Ishikawa (cell line): ENCODE measurements around the gene UQCC2.

Experiments used
- CEBPB ChIP-seq: IDR thresholded peaks from 2 replicates; pipeline ENCODE4 v1.6.1; 2012
- CREB1 ChIP-seq: IDR thresholded peaks from 2 replicates; pipeline ENCODE4 v1.6.1; 2012; ENCODE audit warnings: low read depth
- EGR1 ChIP-seq: IDR thresholded peaks from 2 replicates; pipeline ENCODE4 v1.6.1; 2012
- EP300 ChIP-seq: IDR thresholded peaks from 2 replicates; pipeline ENCODE4 v1.6.1; 2012; ENCODE audit warnings: borderline replicate concordance
- FOXM1 ChIP-seq: IDR thresholded peaks from 2 replicates; pipeline ENCODE4 v1.6.1; 2012; ENCODE audit warnings: low read depth, borderline replicate concordance
- NFIC ChIP-seq: IDR thresholded peaks from 2 replicates; pipeline ENCODE4 v1.6.1; 2012
- RAD21 ChIP-seq: IDR thresholded peaks from 2 replicates; pipeline ENCODE4 v1.6.1; 2012; ENCODE audit warnings: low read depth
- REST ChIP-seq: IDR thresholded peaks from 2 replicates; pipeline ENCODE4 v1.6.1; 2012; ENCODE audit warnings: low read depth, mild to moderate bottlenecking
- TAF1 ChIP-seq: IDR thresholded peaks from 2 replicates; pipeline ENCODE4 v1.6.1; 2012; ENCODE audit warnings: low read depth, mild to moderate bottlenecking
- TCF12 ChIP-seq: IDR thresholded peaks from 2 replicates; pipeline ENCODE4 v1.6.1; 2012; ENCODE audit warnings: low read depth
- TEAD4 ChIP-seq: IDR thresholded peaks from 2 replicates; pipeline ENCODE4 v1.6.1; 2012
- YY1 ChIP-seq: IDR thresholded peaks from 2 replicates; pipeline ENCODE4 v1.6.1; 2012; ENCODE audit warnings: low read depth
- ZBTB7A ChIP-seq: IDR thresholded peaks from 2 replicates; pipeline ENCODE4 v1.6.1; 2012; ENCODE audit warnings: low read depth
- TF ChIP-seq, protein P1 (sequence below): IDR thresholded peaks from 2 replicates; pipeline ENCODE4 v1.6.1; 2012
- TF ChIP-seq, protein P2 (sequence below): IDR thresholded peaks from 2 replicates; pipeline ENCODE4 v1.6.1; 2012

UQCC2 gene

GRCh38 chr6:33690766-33691165 is 20.7 kb downstream of the UQCC2 start:
- no peak for TF ChIP-seq EGR1
- no peak for TF ChIP-seq CREB1
- TF ChIP-seq FOXM1, result no peak
- no peak for TF ChIP-seq TAF1
- TF ChIP-seq TEAD4, result no peak
- TF ChIP-seq CEBPB, result no peak
- no peak for TF ChIP-seq REST
- TF ChIP-seq ZBTB7A, result no peak
- TF ChIP-seq RAD21, result no peak

DNA sequence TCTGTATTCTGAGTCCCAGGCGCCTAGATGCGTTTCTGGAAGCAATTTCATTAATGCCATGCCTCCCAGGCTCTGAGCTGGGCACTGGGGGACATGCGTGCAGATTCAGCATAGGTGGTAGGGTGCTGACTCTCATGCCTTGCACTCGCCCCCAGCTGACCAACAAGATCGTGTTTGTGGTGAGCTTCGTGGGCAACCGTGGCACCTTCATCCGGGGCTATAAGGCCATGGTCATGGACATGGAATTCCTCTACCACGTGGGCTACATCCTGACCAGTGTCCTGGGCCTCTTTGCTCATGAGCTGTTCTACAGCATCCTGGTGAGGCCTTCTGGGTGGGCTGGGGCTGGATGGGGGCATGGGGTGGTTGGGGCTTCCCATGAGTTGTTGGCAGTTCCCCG is 21.6 kb downstream of the UQCC2 start:
- no peak for TF ChIP-seq EGR1
- no peak for TF ChIP-seq TCF12
- TF ChIP-seq NFIC, result no peak
- TF ChIP-seq RAD21, result no peak
- TF ChIP-seq REST, result no peak
- no peak for TF ChIP-seq CREB1
- no peak for TF ChIP-seq FOXM1

DNA sequence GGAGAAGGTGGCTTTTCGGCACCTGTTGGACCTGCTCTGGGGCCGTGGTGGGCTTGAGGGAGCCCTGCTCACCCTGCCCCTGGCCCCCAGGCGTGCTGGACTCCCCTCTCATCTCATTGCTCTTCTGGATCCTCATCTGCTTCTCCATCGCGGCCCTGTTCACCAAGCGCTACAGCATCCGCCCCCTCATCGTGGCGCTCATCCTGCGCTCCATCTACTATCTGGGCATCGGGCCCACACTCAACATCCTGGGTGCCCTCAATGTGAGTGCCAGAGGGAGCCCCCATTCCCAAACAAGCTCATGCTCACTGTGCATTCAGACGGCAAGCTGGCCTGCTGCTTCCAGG is 22.4 kb downstream of the UQCC2 start:
- no peak for TF ChIP-seq REST
- TF ChIP-seq FOXM1, result no peak

GRCh38 chr6:33688451-33689147 is 22.9 kb downstream of the UQCC2 start:
- no peak for TF ChIP-seq CREB1
- TF ChIP-seq REST, result no peak
- TF ChIP-seq, protein P1, sequence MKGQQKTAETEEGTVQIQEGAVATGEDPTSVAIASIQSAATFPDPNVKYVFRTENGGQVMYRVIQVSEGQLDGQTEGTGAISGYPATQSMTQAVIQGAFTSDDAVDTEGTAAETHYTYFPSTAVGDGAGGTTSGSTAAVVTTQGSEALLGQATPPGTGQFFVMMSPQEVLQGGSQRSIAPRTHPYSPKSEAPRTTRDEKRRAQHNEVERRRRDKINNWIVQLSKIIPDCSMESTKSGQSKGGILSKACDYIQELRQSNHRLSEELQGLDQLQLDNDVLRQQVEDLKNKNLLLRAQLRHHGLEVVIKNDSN, result no peak
- no peak for TF ChIP-seq TAF1
- TF ChIP-seq TEAD4, result no peak
- TF ChIP-seq CEBPB, result no peak
- no peak for TF ChIP-seq YY1
- TF ChIP-seq TCF12, result no peak
- TF ChIP-seq ZBTB7A, result no peak
- TF ChIP-seq EGR1, result no peak
- TF ChIP-seq NFIC, result no peak
- TF ChIP-seq, protein P2, sequence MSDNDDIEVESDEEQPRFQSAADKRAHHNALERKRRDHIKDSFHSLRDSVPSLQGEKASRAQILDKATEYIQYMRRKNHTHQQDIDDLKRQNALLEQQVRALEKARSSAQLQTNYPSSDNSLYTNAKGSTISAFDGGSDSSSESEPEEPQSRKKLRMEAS, result no peak
- TF ChIP-seq FOXM1, result no peak
- TF ChIP-seq EP300, result no peak
- TF ChIP-seq RAD21, result no peak
